HG03103 (cell line): ENCODE data around the gene THSD7A.

Experiments used
- ATAC-seq: cut with Tn5 transposase; IDR thresholded peaks from one replicate; pipeline ENCODE4 v1.9.1; 2021; ENCODE audit warnings: low read depth; ENCODE audit not compliant: unreplicated experiment

The THSD7A gene

GRCh38 chr7:11642841-11643240 is 189.2 kb downstream of the THSD7A start:
- ATAC-seq: no peak

- ATAC-seq: no peak
Observed at GRCh38 chr7:11642276-11642675, 189.7 kb downstream of the THSD7A start.

- no peak for ATAC-seq
Observed at GRCh38 chr7:11638011-11638774, 193.8 kb downstream of the THSD7A start.

GRCh38 chr7:11636274-11636673 is 195.7 kb downstream of the THSD7A start:
- no peak for ATAC-seq

- ATAC-seq: no peak
Observed at GRCh38 chr7:11633310-11633709, 198.7 kb downstream of the THSD7A start.

GRCh38 chr7:11630355-11630754 is 201.6 kb downstream of the THSD7A start:
- ATAC-seq: no peak

- ATAC-seq: no peak
Observed at GRCh38 chr7:11625669-11626068, 206.3 kb downstream of the THSD7A start.

- ATAC-seq: no peak
Observed at GRCh38 chr7:11623093-11623678, 208.8 kb downstream of the THSD7A start.

- no peak for ATAC-seq
Observed at GRCh38 chr7:11620406-11621253, 211.4 kb downstream of the THSD7A start.

- ATAC-seq: no peak
Observed at GRCh38 chr7:11616466-11616865, 215.5 kb downstream of the THSD7A start.

- ATAC-seq: no peak
Observed at GRCh38 chr7:11615174-11615573, 216.8 kb downstream of the THSD7A start.

GRCh38 chr7:11613292-11613930 is 218.6 kb downstream of the THSD7A start:
- peak; percentile 77 for ATAC-seq

GRCh38 chr7:11612737-11613136 is 219.3 kb downstream of the THSD7A start:
- ATAC-seq: no peak

GRCh38 chr7:11609096-11609670 is 222.8 kb downstream of the THSD7A start:
- no peak for ATAC-seq

GRCh38 chr7:11607686-11608085 is 224.3 kb downstream of the THSD7A start:
- ATAC-seq: no peak

GRCh38 chr7:11605749-11606148 is 226.2 kb downstream of the THSD7A start:
- ATAC-seq: no peak

- no peak for ATAC-seq
Observed at GRCh38 chr7:11604505-11604904, 227.5 kb downstream of the THSD7A start.

GRCh38 chr7:11601761-11602160 is 230.2 kb downstream of the THSD7A start:
- ATAC-seq: no peak

GRCh38 chr7:11593322-11593721 is 238.7 kb downstream of the THSD7A start:
- no peak for ATAC-seq

- no peak for ATAC-seq
Observed at GRCh38 chr7:11592699-11593098, 239.3 kb downstream of the THSD7A start.

- no peak for ATAC-seq
Observed at GRCh38 chr7:11591943-11592342, 240.1 kb downstream of the THSD7A start.
